HepG2 (cell line): ENCODE data around the gene DHX36. TPM values are rescaled to one million over a fixed set of nuclear protein-coding genes. Genes with fewer than 3 reads are reported as not detected.

ENCODE experiments used
- ADNP ChIP-seq: sonication (generic); formaldehyde crosslinking; IDR thresholded peaks from 2 replicates; pipeline ENCODE4 v1.4.0; 2020; ENCODE audit warnings: missing genetic modification reagents
- ASH2L ChIP-seq: fragments of 300-600, 200-600 bp; sonication (generic); IDR thresholded peaks from 2 replicates; pipeline ENCODE4 v1.7.0; 2017; ENCODE audit warnings: low read depth, mild to moderate bottlenecking, moderate library complexity, mixed read lengths, low read length; ENCODE audit not compliant: insufficient read length
- DNMT3B ChIP-seq: conservative IDR thresholded peaks from 2 replicates; pipeline ENCODE4 v1.6.1; 2016; ENCODE audit warnings: missing biosample characterization, control low read depth
- MTF2 ChIP-seq: sonication (generic); formaldehyde crosslinking; IDR thresholded peaks from 2 replicates; pipeline ENCODE4 v1.5.0; 2020; ENCODE audit warnings: missing genetic modification reagents, borderline replicate concordance
- PRMT3 ChIP-seq: sonication (generic); formaldehyde crosslinking; IDR thresholded peaks from 2 replicates; pipeline ENCODE4 v1.8.1; 2022; ENCODE audit warnings: low read depth, mild to moderate bottlenecking, moderate library complexity, missing genetic modification reagents, borderline replicate concordance
- RAD21 ChIP-seq: fragments of 450-650 bp; formaldehyde crosslinking; IDR thresholded peaks from 2 replicates; pipeline ENCODE4 v1.5.0; 2020; ENCODE audit warnings: mild to moderate bottlenecking
- RARG ChIP-seq: sonication (generic); formaldehyde crosslinking; IDR thresholded peaks from 2 replicates; pipeline ENCODE4 v1.4.0; 2020; ENCODE audit warnings: low read depth, mild to moderate bottlenecking, missing genetic modification reagents
- RFX3 ChIP-seq: IDR thresholded peaks from 2 replicates; pipeline ENCODE4 v1.6.1; 2016; ENCODE audit warnings: missing biosample characterization, missing genetic modification reagents
- SATB2 ChIP-seq: sonication (generic); formaldehyde crosslinking; IDR thresholded peaks from 2 replicates; pipeline ENCODE4 v1.5.0; 2020; ENCODE audit warnings: missing genetic modification reagents
- SP2 ChIP-seq: sonication (generic); formaldehyde crosslinking; IDR thresholded peaks from 2 replicates; pipeline ENCODE4 v1.5.1; 2020; ENCODE audit warnings: mild to moderate bottlenecking, missing genetic modification reagents
- TBX3 ChIP-seq: fragments of 450-650 bp; IDR thresholded peaks from 2 replicates; pipeline ENCODE4 v1.6.1; 2017; ENCODE audit warnings: antibody characterized with exemption, mild to moderate bottlenecking, inconsistent platforms, borderline replicate concordance
- XBP1 ChIP-seq: sonication (generic); formaldehyde crosslinking; IDR thresholded peaks from 2 replicates; pipeline ENCODE4 v1.5.0; 2020; ENCODE audit warnings: missing genetic modification reagents
- YY1 ChIP-seq: IDR thresholded peaks from 2 replicates; pipeline ENCODE4 v1.6.1; 2011; ENCODE audit warnings: low read length, low read depth, moderate library complexity, mild to moderate bottlenecking; ENCODE audit not compliant: insufficient read depth, insufficient replicate concordance
- ZBED4 ChIP-seq: sonication (generic); formaldehyde crosslinking; IDR thresholded peaks from 2 replicates; pipeline ENCODE4 v1.4.0; 2020; ENCODE audit warnings: missing genetic modification reagents, borderline replicate concordance
- ZFP82 ChIP-seq: sonication (generic); formaldehyde crosslinking; IDR thresholded peaks from 2 replicates; pipeline ENCODE4 v1.5.1; 2020; ENCODE audit warnings: mild to moderate bottlenecking, missing genetic modification reagents, borderline replicate concordance
- ZFYVE20 ChIP-seq: sonication (generic); formaldehyde crosslinking; IDR thresholded peaks from 2 replicates; pipeline ENCODE4 v1.8.0; 2023; ENCODE audit warnings: low read depth, mild to moderate bottlenecking, moderate library complexity, missing genetic modification reagents, borderline replicate concordance
- ZNF24 ChIP-seq: fragments of 450-650 bp; IDR thresholded peaks from 2 replicates; pipeline ENCODE4 v1.6.1; 2017; ENCODE audit warnings: antibody characterized with exemption, mild to moderate bottlenecking
- ZNF260 ChIP-seq: sonication (generic); formaldehyde crosslinking; IDR thresholded peaks from 2 replicates; pipeline ENCODE4 v1.4.0; 2020; ENCODE audit warnings: missing genetic modification reagents, low read depth, mild to moderate bottlenecking, borderline replicate concordance
- ZNF326 ChIP-seq: sonication (generic); formaldehyde crosslinking; IDR thresholded peaks from 2 replicates; pipeline ENCODE4 v1.4.0; 2020; ENCODE audit warnings: missing genetic modification reagents, borderline replicate concordance
- ZNF337 ChIP-seq: sonication (generic); formaldehyde crosslinking; IDR thresholded peaks from 2 replicates; pipeline ENCODE4 v1.5.1; 2020; ENCODE audit warnings: missing genetic modification reagents, low read depth, mild to moderate bottlenecking, borderline replicate concordance
- ZNF468 ChIP-seq: sonication (generic); formaldehyde crosslinking; IDR thresholded peaks from 2 replicates; pipeline ENCODE4 v1.8.0; 2022; ENCODE audit warnings: mild to moderate bottlenecking, moderate library complexity, missing genetic modification reagents
- ZNF720 ChIP-seq: sonication (generic); formaldehyde crosslinking; IDR thresholded peaks from 2 replicates; pipeline ENCODE4 v1.4.0; 2020; ENCODE audit warnings: missing genetic modification reagents
- ZNF772 ChIP-seq: sonication (generic); formaldehyde crosslinking; IDR thresholded peaks from 2 replicates; pipeline ENCODE4 v1.5.0; 2020; ENCODE audit warnings: mild to moderate bottlenecking, missing genetic modification reagents
- polyA plus RNA-seq, 8 experiments: library from polyadenylated mRNA; depleted of rRNA in 3 of 8; stranded (reverse) in 7 of 8; unstranded in 1 of 8; fragments of >200 nt; fragmentation: Illumina TruSeq in 4 of 8; extraction: Trizol in 4 of 8; gene quantifications; 2 replicates each; pipeline versions ENCODE4 v1.2.1 to v1.2.3, GENCODE V29; 2011 to 2016; ENCODE audit warnings: low read depth in 4 of 8, missing spikeins in 1 of 8, mixed read lengths in 1 of 8; ENCODE audit not compliant: insufficient read depth in 1 of 8
- total RNA-seq, 5 experiments: library from RNA; depleted of rRNA; stranded (reverse); fragments of >200 nt; fragmentation: Illumina TruSeq; extraction: Trizol; gene quantifications; 2 replicates each; pipeline ENCODE4 v1.2.3, GENCODE V29; 2016; ENCODE audit warnings: low read depth in 1 of 5
- TF ChIP-seq, protein P1 (sequence below): sonication (generic); formaldehyde crosslinking; IDR thresholded peaks from 2 replicates; pipeline ENCODE4 v1.4.0; 2020; ENCODE audit warnings: low read depth, mild to moderate bottlenecking, missing genetic modification reagents
- TF ChIP-seq, protein P2 (sequence below): IDR thresholded peaks from 2 replicates; pipeline ENCODE4 v1.6.1; 2016; ENCODE audit warnings: low read depth, borderline replicate concordance
- TF ChIP-seq, protein P3 (sequence below): sonication (generic); formaldehyde crosslinking; IDR thresholded peaks from 2 replicates; pipeline ENCODE4 v1.8.1; 2023; ENCODE audit warnings: missing genetic modification reagents, mild to moderate bottlenecking, borderline replicate concordance

DHX36 gene
- total and polyA plus RNA-seq, 2 of the 13 experiments (the other 11 are each of a cell fraction or from before 2014, with no cell fraction given): 30.3 to 44.2 TPM

GRCh38 chr3:154323891-154324738 is at the start of gene DHX36 (continued):
- TF ChIP-seq ADNP (CRISPR knock-in tag) (no peak), SP2 (CRISPR knock-in tag) (peak; percentile 71), RARG (CRISPR knock-in tag) (no peak), ZNF260 (no peak), YY1 (peak; percentile 96), ZNF772 (CRISPR knock-in tag) (peak; percentile 80; the same call in 1 of the 2 replicates), XBP1 (no peak), PRMT3 (CRISPR knock-in tag) (no peak), ZFP82 (CRISPR knock-in tag) (0 out of 2 replicates have a peak, but pooled peaks have one; percentile 70), TBX3 (no peak), MTF2 (peak; percentile 75; the same call in 1 of the 2 replicates), ZNF24 (no peak), ZNF720 (CRISPR knock-in tag) (no peak), ZNF337 (CRISPR knock-in tag) (no peak), ZNF326 (CRISPR knock-in tag) (no peak), SATB2 (CRISPR knock-in tag) (no peak), ZNF468 (CRISPR knock-in tag) (no peak), RFX3 (CRISPR knock-in tag) (no peak), ZBED4 (CRISPR knock-in tag) (no peak), DNMT3B (CRISPR knock-in tag) (no peak), ASH2L (peak; percentile 92), ZFYVE20 (CRISPR knock-in tag) (no peak), RAD21 (CRISPR knock-in tag) (no peak)
- TF ChIP-seq, protein P1, sequence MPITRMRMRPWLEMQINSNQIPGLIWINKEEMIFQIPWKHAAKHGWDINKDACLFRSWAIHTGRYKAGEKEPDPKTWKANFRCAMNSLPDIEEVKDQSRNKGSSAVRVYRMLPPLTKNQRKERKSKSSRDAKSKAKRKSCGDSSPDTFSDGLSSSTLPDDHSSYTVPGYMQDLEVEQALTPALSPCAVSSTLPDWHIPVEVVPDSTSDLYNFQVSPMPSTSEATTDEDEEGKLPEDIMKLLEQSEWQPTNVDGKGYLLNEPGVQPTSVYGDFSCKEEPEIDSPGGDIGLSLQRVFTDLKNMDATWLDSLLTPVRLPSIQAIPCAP (CRISPR knock-in tag): no peak
- TF ChIP-seq, protein P2, sequence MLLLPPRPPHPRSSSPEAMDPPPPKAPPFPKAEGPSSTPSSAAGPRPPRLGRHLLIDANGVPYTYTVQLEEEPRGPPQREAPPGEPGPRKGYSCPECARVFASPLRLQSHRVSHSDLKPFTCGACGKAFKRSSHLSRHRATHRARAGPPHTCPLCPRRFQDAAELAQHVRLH: no peak
- TF ChIP-seq, protein P3, sequence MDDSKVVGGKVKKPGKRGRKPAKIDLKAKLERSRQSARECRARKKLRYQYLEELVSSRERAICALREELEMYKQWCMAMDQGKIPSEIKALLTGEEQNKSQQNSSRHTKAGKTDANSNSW (CRISPR knock-in tag): 0 out of 2 replicates have a peak, but pooled peaks have one; percentile 57
